ENCODE results near the gene PLIN5. TPM values are rescaled to one million over a fixed set of nuclear protein-coding genes. Genes with fewer than 3 reads are reported as not detected.

The PLIN5 gene
- total and polyA plus RNA-seq, 2 donors (not counting 1 experiment from before 2014, with no cell fraction given), result not detected

DNA sequence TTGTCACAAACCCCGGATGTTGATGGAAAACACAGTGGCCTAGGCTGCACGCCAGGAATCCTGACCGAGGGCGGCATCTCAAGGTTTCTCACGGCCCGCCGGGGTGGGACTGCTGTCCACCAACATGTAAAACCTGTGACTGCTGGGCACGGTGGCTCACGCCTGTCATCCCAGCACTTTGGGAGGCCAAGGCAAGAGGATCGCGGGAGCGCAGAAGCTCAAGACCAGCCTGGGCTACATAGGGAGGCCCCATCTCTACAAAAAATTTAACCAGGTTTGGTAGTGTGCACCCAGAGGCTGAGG, 27.9 kb downstream of the PLIN5 start:
- Histone ChIP-seq H3K27ac (ENCODE audit: insufficient read depth, low read length) (no peak overlapping the region), H3K9ac (ENCODE audit: insufficient read depth, low read length) (no peak overlapping the region), H3K9me3 (ENCODE audit: control insufficient read depth, insufficient read depth, low read depth, low read length) (no peaks in the 10 kb centered on the region), H3K4me2 (ENCODE audit: extremely low read depth, insufficient read depth, low read length) (no peak overlapping the region), H3K4me1 (ENCODE audit: control insufficient read depth, extremely low read depth, insufficient read depth, low read length) (peaks cover 5% of the 10 kb centered on the region), H4K20me1 (ENCODE audit: control insufficient read depth, extremely low read depth, insufficient read depth, low read length) (no peaks in the 10 kb centered on the region), H3K79me2 (ENCODE audit: control insufficient read depth, insufficient read depth, low read length) (no peaks in the 10 kb centered on the region), H3K4me3 (replicated peaks in 1 of 4; ENCODE audit: control extremely low read depth in 1 of 4, insufficient read depth in 1 of 4, low read depth in 3 of 4, low read length in 4 of 4) (no peak overlapping the region), H3K36me3 (ENCODE audit: control insufficient read depth, insufficient read depth, low read length) (peaks cover 8% of the 10 kb centered on the region), H3K27me3 (ENCODE audit: control insufficient read depth, insufficient read depth, low read length) (no peaks in the 10 kb centered on the region), H2AFZ (ENCODE audit: low read length) (no peak overlapping the region)
- DNase-seq (ENCODE audit: low read depth in 2 of 2), result no peak
- no peak for TF ChIP-seq EZH2 (IDR thresholded peaks at IDR 0.05; ENCODE audit: low read length, missing control alignments)
- TF ChIP-seq, protein P1, sequence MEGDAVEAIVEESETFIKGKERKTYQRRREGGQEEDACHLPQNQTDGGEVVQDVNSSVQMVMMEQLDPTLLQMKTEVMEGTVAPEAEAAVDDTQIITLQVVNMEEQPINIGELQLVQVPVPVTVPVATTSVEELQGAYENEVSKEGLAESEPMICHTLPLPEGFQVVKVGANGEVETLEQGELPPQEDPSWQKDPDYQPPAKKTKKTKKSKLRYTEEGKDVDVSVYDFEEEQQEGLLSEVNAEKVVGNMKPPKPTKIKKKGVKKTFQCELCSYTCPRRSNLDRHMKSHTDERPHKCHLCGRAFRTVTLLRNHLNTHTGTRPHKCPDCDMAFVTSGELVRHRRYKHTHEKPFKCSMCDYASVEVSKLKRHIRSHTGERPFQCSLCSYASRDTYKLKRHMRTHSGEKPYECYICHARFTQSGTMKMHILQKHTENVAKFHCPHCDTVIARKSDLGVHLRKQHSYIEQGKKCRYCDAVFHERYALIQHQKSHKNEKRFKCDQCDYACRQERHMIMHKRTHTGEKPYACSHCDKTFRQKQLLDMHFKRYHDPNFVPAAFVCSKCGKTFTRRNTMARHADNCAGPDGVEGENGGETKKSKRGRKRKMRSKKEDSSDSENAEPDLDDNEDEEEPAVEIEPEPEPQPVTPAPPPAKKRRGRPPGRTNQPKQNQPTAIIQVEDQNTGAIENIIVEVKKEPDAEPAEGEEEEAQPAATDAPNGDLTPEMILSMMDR (conservative IDR thresholded peaks at IDR 0.05 in 1 of 2, IDR thresholded peaks at IDR 0.05 in 1 of 2; ENCODE audit: low read depth in 1 of 2, low read length in 2 of 2), result no peak

GRCh38 chr19:4506449-4507149, 28.4 kb downstream of the PLIN5 start:
- H3K79me2 ChIP-seq (ENCODE audit: control insufficient read depth, insufficient read depth, low read length), result no peaks in the 10 kb centered on the region
- no peak overlapping the region for H2AFZ ChIP-seq (ENCODE audit: low read length)
- H3K9ac ChIP-seq (ENCODE audit: insufficient read depth, low read length), result no peak overlapping the region
- TF ChIP-seq EZH2 (IDR thresholded peaks at IDR 0.05; ENCODE audit: low read length, missing control alignments), result no peak
- TF ChIP-seq, protein P1 (conservative IDR thresholded peaks at IDR 0.05 in 1 of 2, IDR thresholded peaks at IDR 0.05 in 1 of 2; ENCODE audit: low read depth in 1 of 2, low read length in 2 of 2), result no peak
- no peaks in the 10 kb centered on the region for H3K27me3 ChIP-seq (ENCODE audit: control insufficient read depth, insufficient read depth, low read length)
- DNase-seq (ENCODE audit: low read depth in 2 of 2), result peak; percentile 44 to 72
- H3K9me3 ChIP-seq (ENCODE audit: control insufficient read depth, insufficient read depth, low read depth, low read length), result no peaks in the 10 kb centered on the region
- peaks cover 8% of the 10 kb centered on the region for H3K36me3 ChIP-seq (ENCODE audit: control insufficient read depth, insufficient read depth, low read length)
- peaks cover 5% of the 10 kb centered on the region for H3K4me1 ChIP-seq (ENCODE audit: control insufficient read depth, extremely low read depth, insufficient read depth, low read length)
- H3K27ac ChIP-seq (ENCODE audit: insufficient read depth, low read length), result no peak overlapping the region
- no peak overlapping the region for H3K4me2 ChIP-seq (ENCODE audit: extremely low read depth, insufficient read depth, low read length)
- H4K20me1 ChIP-seq (ENCODE audit: control insufficient read depth, extremely low read depth, insufficient read depth, low read length), result no peaks in the 10 kb centered on the region
- H3K4me3 ChIP-seq (replicated peaks in 1 of 4; ENCODE audit: control extremely low read depth in 1 of 4, insufficient read depth in 1 of 4, low read depth in 3 of 4, low read length in 4 of 4), result no peak overlapping the region

DNA sequence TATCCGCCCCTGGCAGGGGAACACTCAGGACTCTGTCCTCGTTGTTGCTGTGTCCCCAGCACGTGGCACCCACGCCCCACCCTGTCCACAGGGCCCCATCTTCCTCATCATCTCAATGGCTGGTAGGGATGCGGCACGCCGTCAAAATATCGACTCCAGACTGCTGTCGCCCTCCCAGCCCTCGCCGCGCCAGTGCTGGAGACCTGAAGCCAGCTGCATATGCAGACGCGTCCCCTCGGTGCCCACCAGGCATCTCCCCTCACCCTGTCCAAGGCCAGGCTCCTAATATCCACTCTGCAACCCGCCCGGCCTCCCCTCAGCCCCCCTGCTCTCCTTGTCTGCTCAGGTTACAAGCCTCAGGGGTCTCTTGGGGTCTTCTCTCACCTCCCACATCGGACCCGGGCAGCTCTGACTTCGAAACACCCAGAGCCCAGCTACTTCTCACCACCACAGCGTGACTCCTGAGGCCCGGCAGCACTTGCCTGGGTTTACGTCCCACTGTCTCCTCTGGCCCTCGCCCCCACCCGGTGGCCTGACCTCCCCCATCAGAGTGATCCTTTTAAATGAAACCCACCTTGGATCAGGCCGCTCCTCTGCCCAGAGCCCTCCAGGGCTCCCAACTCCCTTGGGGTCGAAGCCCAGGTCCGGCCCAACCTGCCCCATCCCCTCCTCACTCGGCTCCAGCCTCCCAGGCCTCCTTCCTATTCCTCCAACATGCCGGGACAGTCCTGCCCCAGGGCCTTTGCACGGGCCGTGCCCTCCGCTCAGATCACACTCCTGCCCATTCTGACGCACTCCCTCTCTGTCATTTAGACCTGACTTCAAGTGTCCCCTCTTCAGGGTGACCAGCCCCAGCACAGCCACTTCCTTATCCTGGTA, 29.2 kb downstream of the PLIN5 start:
- H3K79me2 ChIP-seq (ENCODE audit: control insufficient read depth, insufficient read depth, low read length), result no peaks in the 10 kb centered on the region
- peaks cover 5% of the 10 kb centered on the region for H3K4me1 ChIP-seq (ENCODE audit: control insufficient read depth, extremely low read depth, insufficient read depth, low read length)
- no peak overlapping the region for H3K27ac ChIP-seq (ENCODE audit: insufficient read depth, low read length)
- no peaks in the 10 kb centered on the region for H3K9me3 ChIP-seq (ENCODE audit: control insufficient read depth, insufficient read depth, low read depth, low read length)
- H3K36me3 ChIP-seq (ENCODE audit: control insufficient read depth, insufficient read depth, low read length), result peaks cover 11% of the 10 kb centered on the region
- H3K27me3 ChIP-seq (ENCODE audit: control insufficient read depth, insufficient read depth, low read length), result no peaks in the 10 kb centered on the region
- no peak for DNase-seq (ENCODE audit: low read depth in 2 of 2)
- H3K4me2 ChIP-seq (ENCODE audit: extremely low read depth, insufficient read depth, low read length), result no peak overlapping the region
- no peak overlapping the region for H3K4me3 ChIP-seq (replicated peaks in 1 of 4; ENCODE audit: control extremely low read depth in 1 of 4, insufficient read depth in 1 of 4, low read depth in 3 of 4, low read length in 4 of 4)
- no peak overlapping the region for H3K9ac ChIP-seq (ENCODE audit: insufficient read depth, low read length)
- H2AFZ ChIP-seq (ENCODE audit: low read length), result no peak overlapping the region
- no peaks in the 10 kb centered on the region for H4K20me1 ChIP-seq (ENCODE audit: control insufficient read depth, extremely low read depth, insufficient read depth, low read length)
- TF ChIP-seq EZH2 (IDR thresholded peaks at IDR 0.05; ENCODE audit: low read length, missing control alignments), result no peak
- TF ChIP-seq, protein P1 (conservative IDR thresholded peaks at IDR 0.05 in 1 of 2, IDR thresholded peaks at IDR 0.05 in 1 of 2; ENCODE audit: low read depth in 1 of 2, low read length in 2 of 2), result no peak
